HepG2 (cell line): Measurements from ENCODE around the gene LTC4S. TPM values are rescaled to one million over a fixed set of nuclear protein-coding genes. Genes with fewer than 3 reads are reported as not detected.

ENCODE experiments used
- AGO2 ChIP-seq: fragments of 200-400 bp; formaldehyde crosslinking; optimal IDR thresholded peaks from 2 replicates; pipeline ENCODE3; 2017; ENCODE audit warnings: mild to moderate bottlenecking, low read depth, low read length, moderate library complexity
- FOXK2 ChIP-seq: fragments of 450-650 bp; IDR thresholded peaks from 2 replicates; pipeline ENCODE4 v1.6.1; 2016
- GATA4 ChIP-seq: sonication (generic); IDR thresholded peaks from 2 replicates; pipeline ENCODE4 v1.6.1; 2016; ENCODE audit warnings: antibody characterized with exemption, low read depth, borderline replicate concordance
- HMGA1 ChIP-seq: sonication (generic); formaldehyde crosslinking; conservative IDR thresholded peaks from 2 replicates; pipeline ENCODE4 v1.4.0; 2020; ENCODE audit warnings: missing genetic modification reagents
- HNRNPK ChIP-seq: fragments of 200-400 bp; formaldehyde crosslinking; IDR thresholded peaks from 2 replicates; pipeline ENCODE4 v1.6.1; 2018; ENCODE audit warnings: low read length, low read depth, moderate library complexity, mild to moderate bottlenecking; ENCODE audit not compliant: poor library complexity, severe bottlenecking
- KDM2A ChIP-seq: sonication (generic); formaldehyde crosslinking; IDR thresholded peaks from 2 replicates; pipeline ENCODE4 v1.4.0; 2020; ENCODE audit warnings: low read depth, missing genetic modification reagents, borderline replicate concordance
- SSRP1 ChIP-seq: IDR thresholded peaks from 2 replicates; pipeline ENCODE4 v1.6.1; 2016; ENCODE audit warnings: control low read depth
- TAF15 ChIP-seq: fragments of 200-400 bp; formaldehyde crosslinking; IDR thresholded peaks from one replicate; pipeline ENCODE4 v1.6.1; 2018; ENCODE audit warnings: mild to moderate bottlenecking, low read depth, low read length; ENCODE audit not compliant: poor library complexity, severe bottlenecking
- ZBTB38 ChIP-seq: sonication (generic); formaldehyde crosslinking; IDR thresholded peaks from 2 replicates; pipeline ENCODE4 v1.5.1; 2020; ENCODE audit warnings: mild to moderate bottlenecking, missing genetic modification reagents
- ZFP90 ChIP-seq: sonication (generic); formaldehyde crosslinking; IDR thresholded peaks from 2 replicates; pipeline ENCODE4 v1.8.0; 2022; ENCODE audit warnings: missing genetic modification reagents, mild to moderate bottlenecking, inconsistent platforms, borderline replicate concordance
- ZKSCAN1 ChIP-seq: fragments of 150-350 bp; IDR thresholded peaks from 2 replicates; pipeline ENCODE4 v1.6.1; 2014; ENCODE audit warnings: low read length
- ZNF121 ChIP-seq: sonication (generic); formaldehyde crosslinking; IDR thresholded peaks from 2 replicates; pipeline ENCODE4 v1.5.0; 2020; ENCODE audit warnings: mild to moderate bottlenecking, missing genetic modification reagents
- ZNF253 ChIP-seq: sonication (generic); formaldehyde crosslinking; IDR thresholded peaks from 2 replicates; pipeline ENCODE4 v1.8.0; 2022; ENCODE audit warnings: mild to moderate bottlenecking, missing genetic modification reagents, borderline replicate concordance
- ZNF674 ChIP-seq: sonication (generic); formaldehyde crosslinking; IDR thresholded peaks from 2 replicates; pipeline ENCODE4 v1.5.0; 2020; ENCODE audit warnings: low read depth, mild to moderate bottlenecking, missing genetic modification reagents
- ZNF713 ChIP-seq: sonication (generic); formaldehyde crosslinking; IDR thresholded peaks from 2 replicates; pipeline ENCODE4 v1.4.0; 2020; ENCODE audit warnings: mild to moderate bottlenecking, missing genetic modification reagents
- polyA plus RNA-seq, 8 experiments: library from polyadenylated mRNA; depleted of rRNA in 3 of 8; stranded (reverse) in 7 of 8; unstranded in 1 of 8; fragments of >200 nt; fragmentation: Illumina TruSeq in 4 of 8; extraction: Trizol in 4 of 8; gene quantifications; 2 replicates each; pipeline versions ENCODE4 v1.2.1 to v1.2.3, GENCODE V29; 2011 to 2016; ENCODE audit warnings: low read depth in 4 of 8, missing spikeins in 1 of 8, mixed read lengths in 1 of 8; ENCODE audit not compliant: insufficient read depth in 1 of 8
- total RNA-seq, 5 experiments: library from RNA; depleted of rRNA; stranded (reverse); fragments of >200 nt; fragmentation: Illumina TruSeq; extraction: Trizol; gene quantifications; 2 replicates each; pipeline ENCODE4 v1.2.3, GENCODE V29; 2016; ENCODE audit warnings: low read depth in 1 of 5
- TF ChIP-seq, protein P1 (sequence below): sonication (generic); formaldehyde crosslinking; IDR thresholded peaks from 2 replicates; pipeline ENCODE4 v1.8.1; 2023; ENCODE audit warnings: mild to moderate bottlenecking, missing genetic modification reagents
- TF ChIP-seq, protein P2 (sequence below): sonication (generic); formaldehyde crosslinking; conservative IDR thresholded peaks from 2 replicates; pipeline ENCODE4 v1.4.0; 2020; ENCODE audit warnings: missing genetic modification reagents
- TF ChIP-seq, protein P3 (sequence below), 2 experiments: sonication (generic) in 1 of 2; formaldehyde crosslinking in 1 of 2; IDR thresholded peaks; 2 replicates each; pipeline versions ENCODE4 v1.4.0 to v1.6.1; 2016 to 2020; ENCODE audit warnings: borderline replicate concordance in 1 of 2, low read depth in 1 of 2, mild to moderate bottlenecking in 1 of 2, missing genetic modification reagents in 1 of 2
- TF ChIP-seq, protein P4 (sequence below): sonication (generic); formaldehyde crosslinking; IDR thresholded peaks from 2 replicates; pipeline ENCODE4 v1.8.0; 2022; ENCODE audit warnings: missing genetic modification reagents, mild to moderate bottlenecking, borderline replicate concordance

The LTC4S gene
- total and polyA plus RNA-seq, 2 of the 13 experiments (the other 11 are each of a cell fraction or from before 2014, with no cell fraction given), result 0.35 TPM; not detected in 1

DNA sequence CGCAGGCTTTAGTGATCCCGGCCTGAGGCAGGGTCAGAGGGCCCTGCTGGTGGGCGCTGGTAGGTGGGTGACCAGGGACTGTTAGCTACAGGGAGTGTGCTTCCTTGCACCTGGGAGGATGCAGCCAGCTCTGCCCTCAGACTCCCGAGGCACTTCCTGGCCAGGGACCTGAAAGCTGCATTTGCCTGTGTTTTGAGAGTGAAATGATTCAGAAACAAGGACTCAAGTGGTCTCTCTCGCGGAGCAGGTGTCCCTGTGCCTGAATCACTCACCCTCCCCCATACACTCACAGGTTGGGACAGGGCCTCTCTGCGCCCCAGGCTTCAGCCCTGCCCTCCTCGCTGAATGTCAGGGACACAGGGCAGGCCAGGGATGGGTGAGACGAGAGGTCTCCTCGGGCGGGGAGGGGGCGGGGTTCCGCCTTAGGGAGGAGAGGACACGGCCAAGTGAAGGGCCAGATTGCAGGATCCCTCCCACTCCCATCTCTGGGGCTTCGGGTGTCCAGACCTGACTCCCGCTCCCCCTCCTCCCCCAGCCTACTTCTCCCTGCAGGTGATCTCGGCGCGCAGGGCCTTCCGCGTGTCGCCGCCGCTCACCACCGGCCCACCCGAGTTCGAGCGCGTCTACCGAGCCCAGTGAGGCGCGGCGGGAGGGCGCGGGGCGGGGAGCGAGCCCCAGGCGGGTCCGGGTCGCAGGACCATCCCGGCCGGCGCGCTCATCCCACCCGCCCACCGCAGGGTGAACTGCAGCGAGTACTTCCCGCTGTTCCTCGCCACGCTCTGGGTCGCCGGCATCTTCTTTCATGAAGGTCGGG is 1.5 kb downstream of the LTC4S start (continued):
- TF ChIP-seq GATA4 (no peak), ZFP90 (CRISPR knock-in tag) (0 out of 2 replicates have a peak, but pooled peaks have one; percentile 33), ZNF253 (CRISPR knock-in tag) (0 out of 2 replicates have a peak, but pooled peaks have one; percentile 37), FOXK2 (no peak), AGO2 (peak; percentile 63), ZNF121 (peak; percentile 67; the same call in 1 of the 2 replicates), ZKSCAN1 (no peak), ZNF713 (CRISPR knock-in tag) (no peak), ZBTB38 (CRISPR knock-in tag) (peak; percentile 19; the same call in 1 of the 2 replicates), KDM2A (CRISPR knock-in tag) (peak; percentile 44), HMGA1 (no peak), ZNF674 (CRISPR knock-in tag) (0 out of 2 replicates have a peak, but pooled peaks have one; percentile 20), SSRP1 (CRISPR knock-in tag) (peak; percentile 10; the same call in 1 of the 2 replicates), TAF15 (no peak), HNRNPK (peak; percentile 67)
- TF ChIP-seq, protein P1, sequence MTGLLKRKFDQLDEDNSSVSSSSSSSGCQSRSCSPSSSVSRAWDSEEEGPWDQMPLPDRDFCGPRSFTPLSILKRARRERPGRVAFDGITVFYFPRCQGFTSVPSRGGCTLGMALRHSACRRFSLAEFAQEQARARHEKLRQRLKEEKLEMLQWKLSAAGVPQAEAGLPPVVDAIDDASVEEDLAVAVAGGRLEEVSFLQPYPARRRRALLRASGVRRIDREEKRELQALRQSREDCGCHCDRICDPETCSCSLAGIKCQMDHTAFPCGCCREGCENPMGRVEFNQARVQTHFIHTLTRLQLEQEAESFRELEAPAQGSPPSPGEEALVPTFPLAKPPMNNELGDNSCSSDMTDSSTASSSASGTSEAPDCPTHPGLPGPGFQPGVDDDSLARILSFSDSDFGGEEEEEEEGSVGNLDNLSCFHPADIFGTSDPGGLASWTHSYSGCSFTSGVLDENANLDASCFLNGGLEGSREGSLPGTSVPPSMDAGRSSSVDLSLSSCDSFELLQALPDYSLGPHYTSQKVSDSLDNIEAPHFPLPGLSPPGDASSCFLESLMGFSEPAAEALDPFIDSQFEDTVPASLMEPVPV (CRISPR knock-in tag), result peak; percentile 12; the same call in 1 of the 2 replicates
- TF ChIP-seq, protein P2, sequence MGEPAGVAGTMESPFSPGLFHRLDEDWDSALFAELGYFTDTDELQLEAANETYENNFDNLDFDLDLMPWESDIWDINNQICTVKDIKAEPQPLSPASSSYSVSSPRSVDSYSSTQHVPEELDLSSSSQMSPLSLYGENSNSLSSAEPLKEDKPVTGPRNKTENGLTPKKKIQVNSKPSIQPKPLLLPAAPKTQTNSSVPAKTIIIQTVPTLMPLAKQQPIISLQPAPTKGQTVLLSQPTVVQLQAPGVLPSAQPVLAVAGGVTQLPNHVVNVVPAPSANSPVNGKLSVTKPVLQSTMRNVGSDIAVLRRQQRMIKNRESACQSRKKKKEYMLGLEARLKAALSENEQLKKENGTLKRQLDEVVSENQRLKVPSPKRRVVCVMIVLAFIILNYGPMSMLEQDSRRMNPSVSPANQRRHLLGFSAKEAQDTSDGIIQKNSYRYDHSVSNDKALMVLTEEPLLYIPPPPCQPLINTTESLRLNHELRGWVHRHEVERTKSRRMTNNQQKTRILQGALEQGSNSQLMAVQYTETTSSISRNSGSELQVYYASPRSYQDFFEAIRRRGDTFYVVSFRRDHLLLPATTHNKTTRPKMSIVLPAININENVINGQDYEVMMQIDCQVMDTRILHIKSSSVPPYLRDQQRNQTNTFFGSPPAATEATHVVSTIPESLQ (CRISPR knock-in tag), result no peak
- TF ChIP-seq, protein P3, sequence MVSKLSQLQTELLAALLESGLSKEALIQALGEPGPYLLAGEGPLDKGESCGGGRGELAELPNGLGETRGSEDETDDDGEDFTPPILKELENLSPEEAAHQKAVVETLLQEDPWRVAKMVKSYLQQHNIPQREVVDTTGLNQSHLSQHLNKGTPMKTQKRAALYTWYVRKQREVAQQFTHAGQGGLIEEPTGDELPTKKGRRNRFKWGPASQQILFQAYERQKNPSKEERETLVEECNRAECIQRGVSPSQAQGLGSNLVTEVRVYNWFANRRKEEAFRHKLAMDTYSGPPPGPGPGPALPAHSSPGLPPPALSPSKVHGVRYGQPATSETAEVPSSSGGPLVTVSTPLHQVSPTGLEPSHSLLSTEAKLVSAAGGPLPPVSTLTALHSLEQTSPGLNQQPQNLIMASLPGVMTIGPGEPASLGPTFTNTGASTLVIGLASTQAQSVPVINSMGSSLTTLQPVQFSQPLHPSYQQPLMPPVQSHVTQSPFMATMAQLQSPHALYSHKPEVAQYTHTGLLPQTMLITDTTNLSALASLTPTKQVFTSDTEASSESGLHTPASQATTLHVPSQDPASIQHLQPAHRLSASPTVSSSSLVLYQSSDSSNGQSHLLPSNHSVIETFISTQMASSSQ (IDR thresholded peaks at IDR 0.05; ENCODE audit: low read depth), result no peak
- TF ChIP-seq, protein P3 (CRISPR knock-in tag; IDR thresholded peaks at IDR 0.05; ENCODE audit: borderline replicate concordance), result 0 out of 2 replicates have a peak, but pooled peaks have one; percentile 6
- TF ChIP-seq, protein P4, sequence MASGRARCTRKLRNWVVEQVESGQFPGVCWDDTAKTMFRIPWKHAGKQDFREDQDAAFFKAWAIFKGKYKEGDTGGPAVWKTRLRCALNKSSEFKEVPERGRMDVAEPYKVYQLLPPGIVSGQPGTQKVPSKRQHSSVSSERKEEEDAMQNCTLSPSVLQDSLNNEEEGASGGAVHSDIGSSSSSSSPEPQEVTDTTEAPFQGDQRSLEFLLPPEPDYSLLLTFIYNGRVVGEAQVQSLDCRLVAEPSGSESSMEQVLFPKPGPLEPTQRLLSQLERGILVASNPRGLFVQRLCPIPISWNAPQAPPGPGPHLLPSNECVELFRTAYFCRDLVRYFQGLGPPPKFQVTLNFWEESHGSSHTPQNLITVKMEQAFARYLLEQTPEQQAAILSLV (CRISPR knock-in tag), result peak; percentile 48; the same call in 1 of the 2 replicates
